Measurements from ENCODE around the gene BRAP.
"Not testable (repeated sequence)": the region's sequence is repeated elsewhere in the genome, so short reads cannot be mapped to it uniquely, and the experiment has no call there.

BRAP gene, protein sequence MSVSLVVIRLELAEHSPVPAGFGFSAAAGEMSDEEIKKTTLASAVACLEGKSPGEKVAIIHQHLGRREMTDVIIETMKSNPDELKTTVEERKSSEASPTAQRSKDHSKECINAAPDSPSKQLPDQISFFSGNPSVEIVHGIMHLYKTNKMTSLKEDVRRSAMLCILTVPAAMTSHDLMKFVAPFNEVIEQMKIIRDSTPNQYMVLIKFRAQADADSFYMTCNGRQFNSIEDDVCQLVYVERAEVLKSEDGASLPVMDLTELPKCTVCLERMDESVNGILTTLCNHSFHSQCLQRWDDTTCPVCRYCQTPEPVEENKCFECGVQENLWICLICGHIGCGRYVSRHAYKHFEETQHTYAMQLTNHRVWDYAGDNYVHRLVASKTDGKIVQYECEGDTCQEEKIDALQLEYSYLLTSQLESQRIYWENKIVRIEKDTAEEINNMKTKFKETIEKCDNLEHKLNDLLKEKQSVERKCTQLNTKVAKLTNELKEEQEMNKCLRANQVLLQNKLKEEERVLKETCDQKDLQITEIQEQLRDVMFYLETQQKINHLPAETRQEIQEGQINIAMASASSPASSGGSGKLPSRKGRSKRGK

DNA sequence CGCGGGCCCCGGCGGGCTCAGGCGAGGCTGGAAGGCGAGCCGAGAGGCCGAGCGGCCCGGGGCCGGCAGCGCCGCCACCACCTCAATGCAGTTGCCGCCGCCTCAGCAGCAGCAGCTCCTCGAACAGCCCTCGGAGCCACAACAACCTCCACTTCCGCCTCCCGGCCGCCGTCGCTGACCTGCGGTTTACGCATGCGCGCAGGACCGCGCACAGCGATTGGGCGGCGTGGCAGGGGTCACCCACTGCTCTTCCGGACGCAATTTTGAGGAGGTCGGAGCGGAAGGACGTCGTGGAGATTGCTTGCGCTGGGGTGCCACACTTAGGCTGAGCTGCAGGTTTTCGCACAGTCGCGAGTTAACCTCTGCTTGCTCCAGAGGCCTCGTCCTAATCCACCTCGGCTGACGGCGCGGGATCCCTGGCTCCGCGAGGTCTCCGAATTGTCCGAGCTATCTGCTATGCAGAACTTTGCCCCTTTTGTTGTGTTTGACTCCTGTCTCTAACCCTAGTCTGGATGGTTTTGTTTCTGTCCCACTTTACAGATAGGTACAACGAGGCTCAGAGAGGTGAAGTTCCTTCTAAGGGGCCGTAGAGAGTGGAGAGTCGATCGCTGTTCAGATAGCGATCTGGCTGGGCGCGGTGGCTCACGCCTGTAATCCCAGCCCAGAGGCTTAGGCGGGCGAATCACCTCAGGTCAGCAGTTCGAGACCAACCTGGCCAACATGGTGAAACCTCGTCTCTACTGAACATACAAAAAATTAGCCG is at the start of gene BRAP, which contains the start of gene ACAD10:
TSS of gene BRAP (minus strand) at position 146 of the 763 bp plus-strand sequence. CDS start 164 bp downstream, outside the sequence.
TSS of gene ACAD10 (plus strand) at position 243 of the 763 bp plus-strand sequence. CDS start 6,657 bp downstream, outside the sequence.
- DNase-seq (ENCODE audit: low read depth in 1 of 2, low spot score in 1 of 2) = peak; percentile 87 to 91

DNA sequence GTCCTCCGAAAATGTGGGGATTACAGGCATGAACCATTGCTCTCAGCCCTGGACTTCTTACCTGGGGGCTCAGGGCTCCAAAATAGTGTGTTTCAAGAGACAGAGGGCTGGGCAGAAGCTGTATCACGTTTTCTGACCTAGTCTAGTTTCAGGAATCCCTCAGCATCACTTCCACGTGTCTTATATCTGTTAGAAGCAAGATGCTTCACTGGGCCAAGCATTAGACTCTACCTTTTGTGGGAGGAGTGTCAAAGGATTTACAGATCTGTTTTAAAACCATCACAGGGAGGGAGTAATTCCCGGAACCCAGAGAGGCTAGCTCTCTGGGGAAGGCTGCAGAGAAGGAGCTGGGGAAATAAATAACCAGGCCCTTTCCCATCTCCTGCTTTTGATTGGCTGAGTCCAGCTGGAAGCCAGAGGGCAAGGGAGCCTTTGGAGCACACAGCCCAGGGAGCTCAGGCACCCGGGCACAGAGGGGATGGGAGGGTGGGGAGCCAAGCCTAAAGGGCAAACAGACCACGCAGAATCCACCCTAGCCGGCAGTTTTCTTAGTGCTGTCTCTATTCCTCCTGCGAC is 47.7 kb upstream of the BRAP start:
- no peak for DNase-seq (ENCODE audit: low read depth in 1 of 2, low spot score in 1 of 2)

DNA sequence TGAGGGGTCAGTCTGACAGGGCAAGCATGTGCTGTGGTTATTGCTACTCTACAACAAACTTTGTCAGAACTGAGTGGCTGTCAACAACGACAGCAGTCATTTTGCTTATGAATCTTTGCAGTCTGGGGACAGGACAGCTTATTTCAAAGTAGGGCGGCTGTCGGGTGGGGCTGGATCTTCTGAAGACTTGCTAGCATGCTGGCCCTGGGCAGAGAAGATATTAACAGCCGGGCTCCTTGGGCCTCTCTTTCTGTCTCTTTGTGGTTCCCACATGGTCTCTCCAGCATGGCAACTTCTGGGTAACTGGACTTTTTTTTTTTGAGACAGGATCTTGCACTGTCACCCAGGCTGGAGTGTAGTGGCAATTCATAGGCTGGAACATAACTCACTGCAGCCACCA is 47.0 kb upstream of the BRAP start:
- DNase-seq (ENCODE audit: low read depth in 1 of 2, low spot score in 1 of 2) = no peak

DNA sequence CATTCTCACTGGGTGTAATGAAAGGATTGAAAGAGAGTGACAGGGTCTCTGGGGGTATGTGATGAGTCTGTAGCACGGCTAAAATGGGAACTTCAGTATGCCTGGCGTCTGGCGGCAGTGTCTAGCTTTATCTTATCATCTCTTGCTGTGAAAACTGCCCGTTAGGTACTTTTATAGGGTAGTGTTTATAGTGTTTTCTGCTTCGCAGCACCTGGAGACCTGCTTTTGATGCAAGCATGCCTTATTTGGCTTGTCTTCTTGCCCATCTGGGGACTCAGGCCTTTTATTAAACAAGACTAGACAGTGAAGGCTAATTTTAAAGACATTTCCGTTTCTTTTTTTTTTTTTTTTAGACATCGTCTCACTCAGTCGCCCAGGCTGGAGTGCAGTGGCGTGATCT is 44.7 kb upstream of the BRAP start:
- DNase-seq (ENCODE audit: low read depth in 1 of 2, low spot score in 1 of 2) = no peak

DNA sequence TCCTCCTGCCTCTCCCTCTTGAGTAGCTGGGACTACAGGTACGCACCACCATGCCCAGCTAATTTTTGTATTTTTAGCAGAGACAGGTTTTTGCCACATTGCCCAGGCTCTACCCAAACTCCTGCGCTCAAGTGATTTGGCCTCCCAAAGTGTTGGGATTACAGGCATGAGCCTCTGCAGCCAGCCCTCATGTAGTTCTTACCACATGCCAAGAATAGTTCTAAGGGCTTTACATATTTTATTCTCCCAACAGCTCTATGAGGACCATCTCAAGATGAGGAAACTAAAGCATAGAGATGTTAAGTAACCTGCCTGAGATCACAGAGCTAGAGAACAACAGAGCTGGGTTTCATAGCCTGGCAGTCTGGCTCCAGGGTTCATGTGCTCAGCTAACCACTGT is 43.0 kb upstream of the BRAP start:
- no peak for DNase-seq (ENCODE audit: low read depth in 1 of 2, low spot score in 1 of 2)

DNA sequence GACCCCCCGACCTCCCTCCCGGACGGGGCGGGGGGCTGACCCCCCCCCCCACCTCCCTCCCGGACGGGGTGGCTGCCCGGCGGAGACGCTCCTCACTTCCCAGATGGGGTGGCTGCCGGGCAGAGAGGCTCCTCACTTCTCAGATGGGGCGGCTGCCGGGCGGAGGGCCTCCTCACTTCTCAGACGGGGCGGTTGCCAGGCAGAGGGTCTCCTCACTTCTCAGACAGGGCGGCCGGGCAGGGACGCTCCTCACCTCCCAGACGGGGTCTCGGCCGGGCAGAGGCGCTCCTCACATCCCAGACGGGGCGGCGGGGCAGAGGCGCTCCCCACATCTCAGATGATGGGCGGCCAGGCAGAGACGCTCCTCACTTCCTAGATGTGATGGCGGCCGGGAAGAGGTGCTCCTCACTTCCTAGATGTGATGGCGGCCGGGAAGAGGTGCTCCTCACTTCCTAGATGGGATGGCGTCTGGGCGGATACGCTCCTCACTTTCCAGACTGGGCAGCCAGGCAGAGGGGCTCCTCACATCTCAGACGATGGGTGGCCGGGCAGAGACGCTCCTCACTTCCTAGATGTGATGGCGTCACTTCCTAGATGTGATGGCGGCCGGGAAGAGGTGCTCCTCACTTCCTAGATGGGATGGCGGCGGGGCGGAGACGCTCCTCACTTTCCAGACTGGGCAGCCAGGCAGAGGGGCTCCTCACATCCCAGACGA is 38.0 kb upstream of the BRAP start:
- not testable (repeated sequence) for DNase-seq (ENCODE audit: low read depth in 1 of 2, low spot score in 1 of 2)

DNA sequence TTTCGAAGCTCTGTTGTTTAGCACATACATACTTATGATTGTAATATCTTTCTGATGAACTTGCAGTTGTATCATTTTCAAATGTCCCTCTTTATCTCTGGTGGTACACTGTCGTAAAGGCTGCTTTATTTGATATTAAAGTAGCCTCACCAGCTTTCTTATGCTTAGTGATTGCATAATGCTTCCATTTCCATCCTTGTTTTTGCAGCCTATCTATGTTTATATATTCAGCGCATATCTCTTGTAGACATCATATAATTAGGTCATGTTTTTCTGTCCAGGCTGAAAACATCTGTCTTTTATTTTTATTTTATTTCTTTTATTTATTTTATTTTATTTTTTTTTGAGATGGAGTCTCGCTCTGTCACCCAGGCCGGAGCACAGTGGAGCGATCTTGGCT is 34.7 kb upstream of the BRAP start:
- DNase-seq (ENCODE audit: low read depth in 1 of 2, low spot score in 1 of 2) = no peak

DNA sequence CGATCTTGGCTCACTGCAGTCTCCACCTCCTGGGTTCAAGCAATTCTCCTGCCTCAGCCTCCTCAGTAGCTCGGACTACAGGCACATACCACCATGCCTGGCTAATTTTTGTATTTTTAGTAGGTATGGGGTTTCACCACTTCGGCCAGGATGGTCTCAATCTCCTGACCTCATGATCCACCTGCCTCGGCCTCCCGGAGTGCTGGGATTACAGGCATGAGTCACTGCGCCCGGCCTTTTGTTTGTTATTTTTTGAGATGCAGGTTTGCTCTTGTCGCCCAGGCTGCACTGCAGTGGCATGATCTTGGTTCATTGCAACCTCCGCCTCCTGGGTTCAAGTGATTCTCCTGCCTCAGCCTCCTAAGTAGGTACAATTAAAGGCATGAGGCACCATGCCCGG is 33.6 kb upstream of the BRAP start:
- not testable (repeated sequence) for DNase-seq (ENCODE audit: low read depth in 1 of 2, low spot score in 1 of 2)

DNA sequence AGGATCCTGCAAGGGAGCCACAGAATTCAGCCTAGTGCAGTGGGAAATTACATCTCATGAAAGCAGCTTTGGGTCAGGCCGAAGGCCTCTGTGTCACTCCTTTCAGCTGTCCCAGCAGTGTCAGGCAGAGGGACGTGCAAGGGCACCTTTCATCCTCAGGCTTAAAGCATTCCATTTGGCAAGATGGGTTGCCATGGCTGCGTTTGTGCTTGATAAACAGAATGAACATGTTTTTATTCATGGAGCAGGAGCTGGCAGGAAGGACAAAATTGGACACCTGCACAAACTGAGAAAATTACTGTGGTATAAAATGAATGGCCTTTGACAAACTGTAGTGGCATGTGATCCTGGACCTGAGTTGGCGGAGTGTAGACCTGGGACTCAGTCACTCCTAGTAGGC is 29.5 kb upstream of the BRAP start:
- no peak for DNase-seq (ENCODE audit: low read depth in 1 of 2, low spot score in 1 of 2)

DNA sequence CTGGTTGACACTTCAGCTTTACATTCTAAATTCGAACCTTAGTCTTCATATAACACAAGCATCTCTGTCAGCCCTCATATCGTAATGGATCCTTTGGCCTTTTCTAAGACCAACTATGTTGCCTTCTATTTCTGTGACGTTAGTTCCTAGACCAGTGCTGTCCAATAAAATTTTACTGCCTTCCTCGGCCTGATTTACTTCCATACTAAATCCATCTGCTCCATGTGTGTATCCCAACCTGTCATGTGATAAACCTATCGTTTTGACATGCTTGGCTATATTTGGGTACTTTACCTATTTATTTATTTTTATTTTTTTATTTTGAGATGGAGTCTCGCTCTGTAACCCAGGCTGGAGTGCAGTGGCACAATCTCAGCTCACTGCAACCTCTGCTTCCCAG is 20.4 kb upstream of the BRAP start:
- DNase-seq (ENCODE audit: low read depth in 1 of 2, low spot score in 1 of 2) = no peak

DNA sequence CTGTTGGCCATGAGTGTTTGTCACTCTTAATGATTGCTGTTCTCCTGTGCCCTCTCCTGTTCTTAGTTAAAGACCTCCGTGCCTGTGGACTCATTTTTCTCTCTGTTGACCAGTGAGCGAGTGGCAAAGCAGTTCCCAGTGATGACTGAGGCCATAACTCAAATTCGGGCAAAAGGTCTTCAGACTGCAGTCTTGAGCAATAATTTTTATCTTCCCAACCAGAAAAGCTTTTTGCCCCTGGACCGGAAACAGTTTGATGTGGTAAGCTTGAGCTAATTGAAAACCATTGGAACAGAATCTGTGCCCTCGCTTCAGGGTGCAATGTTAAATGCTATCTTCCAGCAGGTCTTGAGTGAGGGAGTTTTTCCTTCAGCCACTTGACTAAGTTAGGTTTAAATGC is 19.9 kb upstream of the BRAP start:
- DNase-seq (ENCODE audit: low read depth in 1 of 2, low spot score in 1 of 2) = no peak

DNA sequence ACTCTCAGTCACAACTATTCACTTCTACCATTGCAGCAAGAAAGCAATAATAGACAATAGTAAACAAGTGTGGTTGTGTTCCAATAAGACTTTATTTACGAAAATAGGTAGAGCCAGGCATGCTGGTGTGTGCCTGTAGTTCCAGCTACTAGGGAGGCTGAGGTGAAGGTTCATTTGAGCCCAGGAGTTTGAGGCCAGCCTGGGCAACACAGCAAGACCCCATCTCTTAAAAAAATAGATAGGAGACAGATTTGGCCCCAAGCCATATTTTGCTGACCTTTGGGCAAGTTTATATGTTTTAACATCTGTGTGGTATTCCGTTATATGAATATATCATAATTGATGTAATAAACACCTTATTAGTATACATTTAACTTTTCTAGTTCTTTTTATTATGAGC is 14.2 kb upstream of the BRAP start:
- DNase-seq (ENCODE audit: low read depth in 1 of 2, low spot score in 1 of 2) = no peak

DNA sequence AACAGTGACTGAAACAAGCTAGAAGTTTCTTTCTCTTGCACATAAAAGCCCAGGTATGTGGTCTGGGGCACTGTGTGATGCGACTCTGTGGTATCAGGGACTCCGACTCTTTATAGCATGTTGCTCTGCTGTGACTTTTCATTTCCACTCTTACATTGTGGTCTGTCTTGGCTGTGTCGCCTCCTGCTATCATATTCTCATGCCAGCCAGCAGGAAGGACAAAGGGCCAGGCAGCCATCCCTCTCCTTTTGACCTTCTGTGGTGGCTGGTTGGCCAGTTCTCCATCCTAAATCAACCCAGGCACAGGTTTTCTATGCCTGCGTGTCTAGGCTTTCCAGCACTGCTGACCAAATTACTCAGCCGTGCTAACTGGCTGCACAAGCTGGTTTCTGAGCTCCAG is 8.1 kb upstream of the BRAP start:
- DNase-seq (ENCODE audit: low read depth in 1 of 2, low spot score in 1 of 2) = no peak

DNA sequence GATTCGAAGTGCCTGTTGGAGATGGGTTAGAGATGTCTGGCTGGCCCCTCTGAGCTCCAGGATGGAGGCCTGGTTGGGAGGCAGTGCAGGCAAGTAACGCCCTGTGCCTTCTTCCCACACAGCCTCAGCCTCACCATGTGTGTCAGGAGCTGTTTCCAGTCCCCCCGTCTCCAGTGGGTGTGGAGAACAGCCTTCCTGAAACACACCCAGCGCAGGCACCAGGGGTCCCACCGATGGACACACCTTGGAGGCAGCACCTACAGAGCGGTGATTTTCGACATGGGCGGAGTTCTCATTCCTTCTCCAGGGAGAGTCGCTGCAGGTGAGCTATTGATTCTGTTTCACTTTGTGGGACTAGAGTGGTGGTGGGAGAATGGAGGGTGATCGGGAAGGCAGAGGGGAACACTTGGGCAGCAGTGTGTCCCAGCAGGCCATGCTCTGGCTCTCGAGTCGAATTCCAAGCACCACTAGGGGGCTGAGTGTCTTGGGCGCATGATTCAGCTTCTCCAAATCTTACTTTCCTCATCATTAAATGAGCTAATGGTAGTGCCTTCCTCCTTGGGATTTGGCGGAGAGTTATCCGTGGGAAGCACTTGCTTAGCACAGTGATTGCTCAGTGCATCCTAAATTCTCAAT is 6.9 kb upstream of the BRAP start:
- DNase-seq (ENCODE audit: low read depth in 1 of 2, low spot score in 1 of 2) = no peak

DNA sequence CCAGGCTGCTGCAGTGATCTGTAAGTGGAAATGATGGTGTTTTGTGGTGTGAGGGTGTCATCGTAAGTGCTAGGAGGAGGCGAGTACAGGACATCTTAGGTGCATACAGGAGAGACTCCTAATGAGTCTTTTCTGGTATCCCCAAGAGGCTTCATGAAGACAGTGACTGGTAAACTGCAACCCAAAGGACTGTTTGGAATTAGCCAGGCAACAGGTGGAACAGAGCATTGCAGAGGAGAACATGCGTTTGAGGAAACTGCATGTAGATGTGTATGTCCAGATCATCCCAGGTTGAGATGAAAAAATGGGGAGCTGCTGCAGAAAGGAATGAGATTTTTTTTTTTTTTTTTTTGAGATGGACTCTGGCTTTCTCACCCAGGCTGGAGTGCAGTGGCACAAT is 5.5 kb upstream of the BRAP start:
- no peak for DNase-seq (ENCODE audit: low read depth in 1 of 2, low spot score in 1 of 2)

DNA sequence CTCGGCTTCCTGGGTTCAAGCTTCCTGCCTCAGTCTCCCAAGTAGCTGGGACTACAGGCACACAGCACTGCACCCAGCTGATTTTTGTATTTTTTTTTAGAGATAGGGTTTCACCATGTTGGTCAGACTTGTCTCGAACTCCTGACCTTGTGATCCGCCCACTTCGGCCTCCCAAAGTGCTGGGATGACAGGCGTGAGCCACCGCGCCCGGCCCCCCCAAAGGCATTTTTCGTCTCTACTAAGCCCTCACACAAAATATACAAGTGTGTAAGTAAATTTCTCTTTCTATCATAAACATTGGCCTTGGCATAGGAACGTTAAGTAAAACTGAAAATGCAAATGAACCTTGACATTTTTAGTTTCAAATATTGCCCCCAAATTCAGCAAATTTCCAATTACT is 2.2 kb upstream of the BRAP start:
- no peak for DNase-seq (ENCODE audit: low read depth in 1 of 2, low spot score in 1 of 2)

DNA sequence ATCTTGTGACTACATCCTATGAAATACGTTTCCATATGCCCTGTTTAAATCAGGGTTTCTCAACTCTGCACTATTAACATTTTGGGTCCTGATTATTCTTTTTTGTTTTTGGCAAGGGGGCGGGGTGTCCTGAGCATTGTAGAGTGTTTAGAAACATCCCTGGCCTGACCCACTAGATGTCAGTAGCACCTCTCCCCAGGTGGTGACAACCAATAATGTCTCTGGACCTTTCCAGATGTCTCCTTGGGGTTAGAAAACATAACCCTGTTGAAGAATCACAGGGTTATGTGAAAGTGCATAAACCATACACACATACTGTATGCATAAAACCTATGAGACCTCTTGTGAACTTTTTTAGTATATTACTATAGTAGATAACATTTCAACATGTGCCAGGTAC is 1.5 kb upstream of the BRAP start:
- no peak for DNase-seq (ENCODE audit: low read depth in 1 of 2, low spot score in 1 of 2)

DNA sequence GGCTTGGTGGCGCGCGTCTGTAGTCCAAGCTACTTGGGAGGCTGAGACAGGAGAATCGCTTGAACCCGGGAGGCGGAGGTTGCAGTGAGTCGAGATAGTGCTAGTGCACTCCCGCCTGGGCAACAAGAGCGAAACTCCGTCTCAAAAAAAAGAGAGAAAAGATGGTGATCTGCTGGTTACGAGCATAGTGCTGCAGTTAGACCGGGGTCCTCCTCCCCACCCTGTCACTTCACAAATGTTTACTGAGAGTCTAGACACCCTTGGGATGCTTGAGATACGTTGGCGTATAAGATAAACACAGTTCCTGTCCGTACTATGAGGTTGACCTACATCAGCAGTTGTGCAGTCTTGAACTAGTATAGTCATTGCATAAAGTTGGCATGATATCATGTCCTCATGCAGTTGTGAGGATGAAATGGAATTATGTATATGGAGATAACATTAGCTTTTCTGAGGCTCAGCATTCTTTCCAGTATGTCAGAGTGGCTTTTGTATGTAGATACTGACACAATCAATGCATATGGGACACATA is 884 bp upstream of the BRAP start:
- no peak for DNase-seq (ENCODE audit: low read depth in 1 of 2, low spot score in 1 of 2)

DNA sequence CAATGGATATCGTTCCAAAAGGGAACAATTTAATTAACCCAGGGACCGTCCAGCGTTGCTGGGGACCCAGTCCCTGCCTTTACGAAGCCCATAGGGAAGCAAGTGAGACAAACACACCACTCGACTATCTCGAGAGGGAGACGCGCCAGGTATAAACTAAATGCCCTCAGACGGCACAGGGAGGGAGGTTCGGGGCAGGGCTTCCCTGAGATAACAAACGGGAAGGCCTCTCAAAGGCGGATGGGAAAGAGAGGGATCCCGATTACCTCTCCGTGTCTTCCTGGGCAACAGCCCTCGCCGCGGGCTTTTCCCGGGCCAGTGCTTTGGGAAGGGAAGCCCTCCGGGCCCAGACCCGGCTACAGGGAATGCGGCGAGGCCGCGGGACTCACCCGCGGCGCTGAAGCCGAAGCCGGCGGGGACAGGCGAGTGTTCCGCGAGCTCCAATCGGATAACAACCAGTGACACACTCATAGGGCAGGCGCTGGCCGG is 390 bp downstream of the BRAP start:
- no peak for DNase-seq (ENCODE audit: low read depth in 1 of 2, low spot score in 1 of 2)
